Measurements from ENCODE around the gene IDH2.
"Not testable (repeated sequence)": the region's sequence is repeated elsewhere in the genome, so short reads cannot be mapped to it uniquely, and the experiment has no call there.

The IDH2 gene

GRCh38 chr15:90101969-90102890, at the start of gene IDH2:
IDH2 (minus strand) TSS chr15:90102468; CDS start chr15:90102390, 78 bp downstream.
- Mint-ChIP-seq H3K4me1 (peaks cover 52% of the 10 kb centered on the region), H3K27ac (peak within 1 kb of the TSS; percentile 82), H3K36me3 (no peaks in the 10 kb centered on the region), H3K9me3 (no peaks in the 10 kb centered on the region), H3K27me3 (no peaks in the 10 kb centered on the region), H3K4me3 (peak within 1 kb of the TSS; percentile 86)
- ATAC-seq, result peak; percentile 91

- not testable (repeated sequence) for H3K27ac Mint-ChIP-seq, ATAC-seq, H3K4me3 Mint-ChIP-seq, H3K27me3 Mint-ChIP-seq, H3K4me1 Mint-ChIP-seq, H3K36me3 Mint-ChIP-seq, H3K9me3 Mint-ChIP-seq
Observed at GRCh38 chr15:90150551-90150950, 48.3 kb upstream of the IDH2 start.

- Mint-ChIP-seq H3K4me1 (peaks cover 6% of the 10 kb centered on the region), H3K27ac (no peak overlapping the region), H3K4me3 (no peak overlapping the region), H3K9me3 (no peaks in the 10 kb centered on the region), H3K36me3 (no peaks in the 10 kb centered on the region), H3K27me3 (no peaks in the 10 kb centered on the region)
- no peak for ATAC-seq
Observed at GRCh38 chr15:90149609-90150340, 47.5 kb upstream of the IDH2 start.

GRCh38 chr15:90146198-90146761, 44.0 kb upstream of the IDH2 start:
- not testable (repeated sequence) for ATAC-seq, H3K4me3 Mint-ChIP-seq, H3K9me3 Mint-ChIP-seq, H3K27ac Mint-ChIP-seq, H3K36me3 Mint-ChIP-seq
- Mint-ChIP-seq H3K4me1 (peaks cover 16% of the 10 kb centered on the region), H3K27me3 (peaks cover 11% of the 10 kb centered on the region)

GRCh38 chr15:90145761-90146160, 43.5 kb upstream of the IDH2 start:
- H3K27me3 Mint-ChIP-seq, result peaks cover 14% of the 10 kb centered on the region
- ATAC-seq, result no peak
- H3K4me3 Mint-ChIP-seq, result no peak overlapping the region
- peaks cover 16% of the 10 kb centered on the region for H3K4me1 Mint-ChIP-seq
- H3K27ac Mint-ChIP-seq, result no peak overlapping the region
- H3K36me3 Mint-ChIP-seq, result no peaks in the 10 kb centered on the region
- no peaks in the 10 kb centered on the region for H3K9me3 Mint-ChIP-seq

GRCh38 chr15:90145259-90145658, 43.0 kb upstream of the IDH2 start:
- peaks cover 14% of the 10 kb centered on the region for H3K27me3 Mint-ChIP-seq
- H3K9me3 Mint-ChIP-seq, result no peaks in the 10 kb centered on the region
- no peaks in the 10 kb centered on the region for H3K36me3 Mint-ChIP-seq
- peaks cover 16% of the 10 kb centered on the region for H3K4me1 Mint-ChIP-seq
- no peak overlapping the region for H3K27ac Mint-ChIP-seq
- ATAC-seq, result no peak
- H3K4me3 Mint-ChIP-seq, result no peak overlapping the region

- H3K4me3 Mint-ChIP-seq, result no peak overlapping the region
- H3K4me1 Mint-ChIP-seq, result peaks cover 10% of the 10 kb centered on the region
- peaks cover 14% of the 10 kb centered on the region for H3K27me3 Mint-ChIP-seq
Observed at GRCh38 chr15:90143166-90143655, 40.9 kb upstream of the IDH2 start.

GRCh38 chr15:90142216-90143165, 40.2 kb upstream of the IDH2 start:
- peak overlapping the region; percentile 17 for H3K27ac Mint-ChIP-seq
- peaks cover 10% of the 10 kb centered on the region for H3K4me1 Mint-ChIP-seq

More at GRCh38 chr15:90143166-90143655, 40.9 kb upstream of the IDH2 start:
- peak; percentile 86 for ATAC-seq
- H3K36me3 Mint-ChIP-seq, result no peaks in the 10 kb centered on the region
- H3K9me3 Mint-ChIP-seq, result no peaks in the 10 kb centered on the region
- H3K27ac Mint-ChIP-seq, result peak overlapping the region; percentile 17

GRCh38 chr15:90141646-90142045, 39.4 kb upstream of the IDH2 start:
- H3K4me1 Mint-ChIP-seq, result peaks cover 10% of the 10 kb centered on the region
- H3K27me3 Mint-ChIP-seq, result peaks cover 14% of the 10 kb centered on the region
- no peaks in the 10 kb centered on the region for H3K36me3 Mint-ChIP-seq
- ATAC-seq, result no peak
- no peak overlapping the region for H3K27ac Mint-ChIP-seq
- H3K4me3 Mint-ChIP-seq, result no peak overlapping the region
- no peaks in the 10 kb centered on the region for H3K9me3 Mint-ChIP-seq

More at GRCh38 chr15:90142216-90143165, 40.2 kb upstream of the IDH2 start:
- no peaks in the 10 kb centered on the region for H3K36me3 Mint-ChIP-seq
- peaks cover 14% of the 10 kb centered on the region for H3K27me3 Mint-ChIP-seq
- H3K9me3 Mint-ChIP-seq, result no peaks in the 10 kb centered on the region
- no peak overlapping the region for H3K4me3 Mint-ChIP-seq
- no peak for ATAC-seq

GRCh38 chr15:90139549-90139948, 37.3 kb upstream of the IDH2 start:
- not testable (repeated sequence) for H3K4me3 Mint-ChIP-seq, H3K27ac Mint-ChIP-seq, H3K9me3 Mint-ChIP-seq, ATAC-seq, H3K36me3 Mint-ChIP-seq
- Mint-ChIP-seq H3K27me3 (peaks cover 16% of the 10 kb centered on the region), H3K4me1 (peaks cover 10% of the 10 kb centered on the region)

- H3K4me3 Mint-ChIP-seq, result no peak overlapping the region
- no peak for ATAC-seq
Observed at GRCh38 chr15:90138071-90138833, 36.0 kb upstream of the IDH2 start.

GRCh38 chr15:90132437-90132836, 30.2 kb upstream of the IDH2 start:
- no peak overlapping the region for H3K27ac Mint-ChIP-seq
- H3K9me3 Mint-ChIP-seq, result no peaks in the 10 kb centered on the region
- H3K36me3 Mint-ChIP-seq, result no peaks in the 10 kb centered on the region
- H3K27me3 Mint-ChIP-seq, result peaks cover 20% of the 10 kb centered on the region
- ATAC-seq, result no peak
- peaks cover 10% of the 10 kb centered on the region for H3K4me1 Mint-ChIP-seq
- no peak overlapping the region for H3K4me3 Mint-ChIP-seq

More at GRCh38 chr15:90138071-90138833, 36.0 kb upstream of the IDH2 start:
- H3K27ac Mint-ChIP-seq, result no peak overlapping the region
- peaks cover 25% of the 10 kb centered on the region for H3K27me3 Mint-ChIP-seq
- no peaks in the 10 kb centered on the region for H3K9me3 Mint-ChIP-seq
- peaks cover 5% of the 10 kb centered on the region for H3K4me1 Mint-ChIP-seq
- no peaks in the 10 kb centered on the region for H3K36me3 Mint-ChIP-seq

GRCh38 chr15:90131848-90132247, 29.6 kb upstream of the IDH2 start:
- peaks cover 10% of the 10 kb centered on the region for H3K4me1 Mint-ChIP-seq
- no peak for ATAC-seq
- H3K36me3 Mint-ChIP-seq, result no peaks in the 10 kb centered on the region
- no peak overlapping the region for H3K4me3 Mint-ChIP-seq
- peaks cover 20% of the 10 kb centered on the region for H3K27me3 Mint-ChIP-seq
- no peaks in the 10 kb centered on the region for H3K9me3 Mint-ChIP-seq
- H3K27ac Mint-ChIP-seq, result no peak overlapping the region

- Mint-ChIP-seq H3K27me3 (peaks cover 20% of the 10 kb centered on the region), H3K4me1 (peaks cover 10% of the 10 kb centered on the region), H3K27ac (no peak overlapping the region), H3K4me3 (no peak overlapping the region), H3K9me3 (no peaks in the 10 kb centered on the region), H3K36me3 (no peaks in the 10 kb centered on the region)
- ATAC-seq, result no peak
Observed at GRCh38 chr15:90130291-90130690, 28.0 kb upstream of the IDH2 start.

Data from stimulated activated memory B cell treated with anti-CD40 and anti-IgM and Interleukin-4, amounts not matched to agents 10 μg/mL and 1 μg/mL and 100 μg/mL, for 72 hours (primary cell).